Smooth muscle cell (in vitro differentiated cells): Measurements from ENCODE around the gene CYP2S1. TPM values are rescaled to one million over a fixed set of nuclear protein-coding genes. Genes with fewer than 3 reads are reported as not detected.

Experiments used
- DNase-seq: peaks from one replicate; lab custom pipeline; 2025; ENCODE audit not compliant: unreplicated experiment; lab: John Stamatoyannopoulos, UW
- H2AFZ ChIP-seq: fragments of 200-600 bp; sonication (generic); 2 replicates; pipeline ENCODE4 v1.6.0; 2016; ENCODE audit warnings: antibody characterized with exemption, low read depth, mild to moderate bottlenecking
- H3F3A ChIP-seq: fragments of 200-600 bp; sonication (generic); 2 replicates; pipeline ENCODE4 v1.6.0; 2017; ENCODE audit warnings: antibody characterized with exemption, low read depth
- H3K27ac ChIP-seq: fragments of 200-600 bp; sonication (generic); 2 replicates; pipeline ENCODE4 v1.5.1; 2016; ENCODE audit warnings: low read depth, mild to moderate bottlenecking
- H3K27me3 ChIP-seq: fragments of 200-600 bp; sonication (generic); 2 replicates; pipeline ENCODE4 v1.6.1; 2016; ENCODE audit warnings: low read depth, mild to moderate bottlenecking
- H3K36me3 ChIP-seq: fragments of 200-600 bp; sonication (generic); 2 replicates; pipeline ENCODE4 v1.5.1; 2016; ENCODE audit warnings: low read depth
- H3K4me1 ChIP-seq: fragments of 200-600 bp; sonication (generic); 2 replicates; pipeline ENCODE4 v1.5.1; 2016; ENCODE audit warnings: low read depth
- H3K4me2 ChIP-seq: fragments of 200-600 bp; sonication (generic); 2 replicates; pipeline ENCODE4 v1.6.0; 2016; ENCODE audit warnings: mild to moderate bottlenecking
- H3K4me3 ChIP-seq: fragments of 200-600 bp; sonication (generic); 2 replicates; pipeline ENCODE4 v1.5.1; 2016; ENCODE audit warnings: mild to moderate bottlenecking
- H3K79me2 ChIP-seq: fragments of 200-600 bp; sonication (generic); 2 replicates; pipeline ENCODE4 v1.6.0; 2016; ENCODE audit warnings: low read depth, mild to moderate bottlenecking
- H3K9ac ChIP-seq: fragments of 200-600 bp; sonication (generic); 2 replicates; pipeline ENCODE4 v1.6.0; 2016; ENCODE audit warnings: low read depth
- H3K9me3 ChIP-seq: fragments of 200-600 bp; sonication (generic); replicated peaks from 2 replicates; pipeline ENCODE4 v1.5.1; 2016; ENCODE audit warnings: low read depth
- H4K20me1 ChIP-seq: fragments of 200-600 bp; sonication (generic); 2 replicates; pipeline ENCODE4 v1.6.0; 2016; ENCODE audit warnings: low read depth
- WGBS: methylation state at CpG from one replicate; pipeline ENCODE4 v1.1.7; 2016; ENCODE audit warnings: low lambda C conversion rate; 5-methylcytosine and 5-hydroxymethylcytosine counted together
- polyA plus RNA-seq: library from polyadenylated mRNA; unstranded; fragments of >200 nt; fragmentation: Nextera tagmentation; extraction: Ambion mirVana; gene quantifications from 2 replicates; pipeline ENCODE4 v1.2.1, GENCODE V29; 2016
- total RNA-seq: library from RNA; depleted of rRNA; stranded (reverse); fragments of >200 nt; gene quantifications from 2 replicates; pipeline ENCODE4 v1.2.3, GENCODE V29; 2014
- TF ChIP-seq, protein P1 (sequence below): fragments of 200-600 bp; sonication (generic); IDR thresholded peaks from 2 replicates; pipeline ENCODE4 v1.5.1; 2017; ENCODE audit warnings: borderline replicate concordance, mild to moderate bottlenecking, antibody characterized with exemption; ENCODE audit not compliant: insufficient read depth, poor library complexity, severe bottlenecking

The CYP2S1 gene
- total and polyA plus RNA-seq, 2 experiments from 2014 or later: 0.18 to 1.8 TPM

DNA sequence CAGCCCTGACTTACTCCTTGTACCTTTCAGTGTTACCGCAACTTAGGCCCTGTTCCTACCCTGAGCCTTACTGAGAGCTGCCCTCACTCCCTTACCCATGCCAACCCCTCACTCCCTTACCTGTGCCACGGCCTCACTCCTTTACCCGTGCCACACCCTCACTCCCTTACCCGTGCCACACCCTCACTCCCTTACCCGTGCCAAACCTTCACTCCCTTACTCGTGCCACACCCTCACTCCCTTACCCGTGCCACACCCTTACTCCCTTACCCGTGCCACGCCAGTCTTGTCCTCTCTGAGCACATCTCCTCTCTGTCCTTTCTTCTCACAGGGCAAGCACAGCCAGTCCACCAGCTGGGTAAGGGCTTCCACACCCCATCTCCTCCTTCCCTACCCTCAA, 46.3 kb downstream of the CYP2S1 start:
- Histone ChIP-seq H4K20me1 (no peaks in the 10 kb centered on the region), H3K4me3 (no peak overlapping the region), H3K4me1 (no peaks in the 10 kb centered on the region), H3K36me3 (peaks cover 10% of the 10 kb centered on the region), H3K9ac (no peak overlapping the region), H2AFZ (no peak overlapping the region), H3K27ac (no peak overlapping the region), H3K9me3 (no peaks in the 10 kb centered on the region), H3K27me3 (no peaks in the 10 kb centered on the region), H3K79me2 (no peaks in the 10 kb centered on the region), H3F3A (peaks cover 4% of the 10 kb centered on the region), H3K4me2 (no peak overlapping the region)
- TF ChIP-seq, protein P1, sequence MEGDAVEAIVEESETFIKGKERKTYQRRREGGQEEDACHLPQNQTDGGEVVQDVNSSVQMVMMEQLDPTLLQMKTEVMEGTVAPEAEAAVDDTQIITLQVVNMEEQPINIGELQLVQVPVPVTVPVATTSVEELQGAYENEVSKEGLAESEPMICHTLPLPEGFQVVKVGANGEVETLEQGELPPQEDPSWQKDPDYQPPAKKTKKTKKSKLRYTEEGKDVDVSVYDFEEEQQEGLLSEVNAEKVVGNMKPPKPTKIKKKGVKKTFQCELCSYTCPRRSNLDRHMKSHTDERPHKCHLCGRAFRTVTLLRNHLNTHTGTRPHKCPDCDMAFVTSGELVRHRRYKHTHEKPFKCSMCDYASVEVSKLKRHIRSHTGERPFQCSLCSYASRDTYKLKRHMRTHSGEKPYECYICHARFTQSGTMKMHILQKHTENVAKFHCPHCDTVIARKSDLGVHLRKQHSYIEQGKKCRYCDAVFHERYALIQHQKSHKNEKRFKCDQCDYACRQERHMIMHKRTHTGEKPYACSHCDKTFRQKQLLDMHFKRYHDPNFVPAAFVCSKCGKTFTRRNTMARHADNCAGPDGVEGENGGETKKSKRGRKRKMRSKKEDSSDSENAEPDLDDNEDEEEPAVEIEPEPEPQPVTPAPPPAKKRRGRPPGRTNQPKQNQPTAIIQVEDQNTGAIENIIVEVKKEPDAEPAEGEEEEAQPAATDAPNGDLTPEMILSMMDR: no peak
- over 99% methylated on average over 9 of the region's 9 CpGs for WGBS
- no peak for DNase-seq

DNA sequence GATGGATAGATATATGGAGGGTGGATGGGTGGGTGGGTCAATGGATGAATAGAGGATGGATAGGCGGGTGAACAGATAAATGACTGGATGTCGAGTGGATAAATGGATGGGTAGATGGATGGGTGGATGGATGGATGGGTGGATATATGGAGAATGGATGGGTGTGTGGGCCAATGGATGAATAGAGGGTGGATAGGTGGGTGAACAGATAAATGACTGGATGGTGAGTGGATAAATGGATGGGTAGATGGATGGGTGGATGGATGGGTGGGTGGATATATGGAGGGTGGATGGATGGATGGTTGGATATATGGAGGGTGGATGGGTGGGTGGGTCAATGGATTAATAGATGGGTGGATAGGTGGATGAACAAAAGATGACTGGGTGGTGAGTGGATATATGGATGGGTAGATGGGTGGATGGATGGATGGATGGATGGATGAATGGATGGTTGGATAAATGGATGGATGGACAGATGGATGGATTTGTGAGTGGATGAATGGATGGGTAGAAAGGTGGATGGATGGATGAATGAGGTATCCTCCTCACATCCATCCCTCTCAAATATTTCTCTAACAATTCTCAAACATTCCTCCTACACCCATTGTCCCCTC, 47.0 kb downstream of the CYP2S1 start:
- Histone ChIP-seq H3K9me3 (no peaks in the 10 kb centered on the region), H3F3A (peaks cover 4% of the 10 kb centered on the region), H3K4me1 (no peaks in the 10 kb centered on the region), H3K27ac (no peak overlapping the region), H3K4me2 (no peak overlapping the region), H3K4me3 (no peak overlapping the region), H4K20me1 (no peaks in the 10 kb centered on the region), H2AFZ (no peak overlapping the region), H3K9ac (no peak overlapping the region), H3K79me2 (no peaks in the 10 kb centered on the region), H3K27me3 (no peaks in the 10 kb centered on the region), H3K36me3 (peaks cover 7% of the 10 kb centered on the region)
- whole genome bisulfite sequencing: 100% methylated on average over 2 of the region's 2 CpGs
- TF ChIP-seq, protein P1: no peak
- no peak for DNase-seq

DNA sequence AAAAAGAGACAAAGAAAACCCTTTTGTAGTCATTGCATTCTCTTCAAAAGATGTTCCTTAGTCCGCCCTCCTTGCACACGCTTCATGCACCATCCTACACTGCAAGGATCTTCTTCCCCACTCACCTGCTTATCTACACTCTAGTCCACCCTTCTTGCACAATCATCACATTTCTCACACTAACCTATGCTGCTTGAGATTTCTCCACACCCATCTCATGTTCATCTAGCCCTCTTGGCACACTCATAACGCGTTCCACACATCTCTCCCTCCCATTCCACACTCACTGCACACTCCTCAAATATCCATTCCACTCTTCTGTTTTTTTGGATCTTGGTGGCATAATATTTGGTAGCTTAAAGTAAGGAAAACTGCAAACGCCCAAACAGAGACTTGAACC, 48.8 kb downstream of the CYP2S1 start:
- no peak for DNase-seq
- WGBS: 94% methylated on average over 5 of the region's 5 CpGs
- no peaks in the 10 kb centered on the region for H3K79me2 ChIP-seq

More for the DNA sequence above, 48.8 kb downstream of the CYP2S1 start:
- H3K27me3 ChIP-seq: no peaks in the 10 kb centered on the region
- H2AFZ ChIP-seq: no peak overlapping the region
- no peak overlapping the region for H3K9ac ChIP-seq
- no peaks in the 10 kb centered on the region for H4K20me1 ChIP-seq
- peaks cover 10% of the 10 kb centered on the region for H3K36me3 ChIP-seq
- TF ChIP-seq, protein P1: no peak
- no peaks in the 10 kb centered on the region for H3F3A ChIP-seq
- no peak overlapping the region for H3K27ac ChIP-seq
- H3K9me3 ChIP-seq: no peaks in the 10 kb centered on the region
- no peak overlapping the region for H3K4me3 ChIP-seq
- H3K4me1 ChIP-seq: no peaks in the 10 kb centered on the region
- no peak overlapping the region for H3K4me2 ChIP-seq
